ENCODE measurements around the gene TMEM45B. TPM values are rescaled to one million over a fixed set of nuclear protein-coding genes. Genes with fewer than 3 reads are reported as not detected.
"Not testable (repeated sequence)": the region's sequence is repeated elsewhere in the genome, so short reads cannot be mapped to it uniquely, and the experiment has no call there.

The TMEM45B gene
- total and polyA plus RNA-seq, 2 donors (not counting 1 experiment from before 2014, with no cell fraction given): not detected

- H3K4me1 ChIP-seq (ENCODE audit: control insufficient read depth, extremely low read depth, insufficient read depth, low read length): no peaks in the 10 kb centered on the region
- no peak overlapping the region for H3K9ac ChIP-seq (ENCODE audit: insufficient read depth, low read length)
- no peak for TF ChIP-seq EZH2 (IDR thresholded peaks at IDR 0.05; ENCODE audit: low read length, missing control alignments)
- TF ChIP-seq CTCF (conservative IDR thresholded peaks at IDR 0.05 in 1 of 2, IDR thresholded peaks at IDR 0.05 in 1 of 2; ENCODE audit: low read depth in 1 of 2, low read length in 2 of 2): no peak
- no peak overlapping the region for H3K27ac ChIP-seq (ENCODE audit: insufficient read depth, low read length)
- H3K9me3 ChIP-seq (ENCODE audit: control insufficient read depth, insufficient read depth, low read depth, low read length): no peaks in the 10 kb centered on the region
- H3K79me2 ChIP-seq (ENCODE audit: control insufficient read depth, insufficient read depth, low read length): no peaks in the 10 kb centered on the region
- no peak for DNase-seq (ENCODE audit: low read depth in 2 of 2)
- H3K27me3 ChIP-seq (ENCODE audit: control insufficient read depth, insufficient read depth, low read length): no peaks in the 10 kb centered on the region
- no peaks in the 10 kb centered on the region for H3K36me3 ChIP-seq (ENCODE audit: control insufficient read depth, insufficient read depth, low read length)
- H3K4me3 ChIP-seq (replicated peaks in 1 of 4; ENCODE audit: control extremely low read depth in 1 of 4, insufficient read depth in 1 of 4, low read depth in 3 of 4, low read length in 4 of 4): no peak overlapping the region
- no peak overlapping the region for H2AFZ ChIP-seq (ENCODE audit: low read length)
- H3K4me2 ChIP-seq (ENCODE audit: extremely low read depth, insufficient read depth, low read length): no peak overlapping the region
- no peaks in the 10 kb centered on the region for H4K20me1 ChIP-seq (ENCODE audit: control insufficient read depth, extremely low read depth, insufficient read depth, low read length)
Observed at GRCh38 chr11:129798212-129798611, 17.4 kb upstream of the TMEM45B start.

- H3K27me3 ChIP-seq (ENCODE audit: control insufficient read depth, insufficient read depth, low read length); H3K27ac ChIP-seq (ENCODE audit: insufficient read depth, low read length); H4K20me1 ChIP-seq (ENCODE audit: control insufficient read depth, extremely low read depth, insufficient read depth, low read length); H3K36me3 ChIP-seq (ENCODE audit: control insufficient read depth, insufficient read depth, low read length); H2AFZ ChIP-seq (ENCODE audit: low read length); H3K4me1 ChIP-seq (ENCODE audit: control insufficient read depth, extremely low read depth, insufficient read depth, low read length); H3K4me2 ChIP-seq (ENCODE audit: extremely low read depth, insufficient read depth, low read length); H3K9ac ChIP-seq (ENCODE audit: insufficient read depth, low read length); DNase-seq (ENCODE audit: low read depth in 2 of 2); H3K4me3 ChIP-seq (replicated peaks in 1 of 4; ENCODE audit: control extremely low read depth in 1 of 4, insufficient read depth in 1 of 4, low read depth in 3 of 4, low read length in 4 of 4); H3K79me2 ChIP-seq (ENCODE audit: control insufficient read depth, insufficient read depth, low read length); H3K9me3 ChIP-seq (ENCODE audit: control insufficient read depth, insufficient read depth, low read depth, low read length): not testable (repeated sequence)
Observed at GRCh38 chr11:129800162-129800561, 15.5 kb upstream of the TMEM45B start.

- no peaks in the 10 kb centered on the region for H3K79me2 ChIP-seq (ENCODE audit: control insufficient read depth, insufficient read depth, low read length)
- no peak overlapping the region for H2AFZ ChIP-seq (ENCODE audit: low read length)
- H3K9ac ChIP-seq (ENCODE audit: insufficient read depth, low read length): no peak overlapping the region
- no peak overlapping the region for H3K4me3 ChIP-seq (replicated peaks in 1 of 4; ENCODE audit: control extremely low read depth in 1 of 4, insufficient read depth in 1 of 4, low read depth in 3 of 4, low read length in 4 of 4)
- H3K9me3 ChIP-seq (ENCODE audit: control insufficient read depth, insufficient read depth, low read depth, low read length): no peaks in the 10 kb centered on the region
- TF ChIP-seq CTCF (conservative IDR thresholded peaks at IDR 0.05 in 1 of 2, IDR thresholded peaks at IDR 0.05 in 1 of 2; ENCODE audit: low read depth in 1 of 2, low read length in 2 of 2): no peak
- TF ChIP-seq EZH2 (IDR thresholded peaks at IDR 0.05; ENCODE audit: low read length, missing control alignments): no peak
- no peak overlapping the region for H3K27ac ChIP-seq (ENCODE audit: insufficient read depth, low read length)
- no peaks in the 10 kb centered on the region for H4K20me1 ChIP-seq (ENCODE audit: control insufficient read depth, extremely low read depth, insufficient read depth, low read length)
- H3K4me1 ChIP-seq (ENCODE audit: control insufficient read depth, extremely low read depth, insufficient read depth, low read length): no peaks in the 10 kb centered on the region
- DNase-seq (ENCODE audit: low read depth in 2 of 2): no peak
- no peaks in the 10 kb centered on the region for H3K36me3 ChIP-seq (ENCODE audit: control insufficient read depth, insufficient read depth, low read length)
- H3K4me2 ChIP-seq (ENCODE audit: extremely low read depth, insufficient read depth, low read length): no peak overlapping the region
- H3K27me3 ChIP-seq (ENCODE audit: control insufficient read depth, insufficient read depth, low read length): no peaks in the 10 kb centered on the region
Observed at GRCh38 chr11:129800655-129801054, 15.0 kb upstream of the TMEM45B start.

All from fibroblast of lung (primary cell).